Measurements from ENCODE around the gene CRADD. TPM values are rescaled to one million over a fixed set of nuclear protein-coding genes. Genes with fewer than 3 reads are reported as not detected.

CRADD gene
- total and polyA plus RNA-seq, 10 of the 15 experiments (the other 5 are each of a cell fraction or from before 2014, with no cell fraction given), result 7.6 to 15.5 (median 11.7) TPM

DNA sequence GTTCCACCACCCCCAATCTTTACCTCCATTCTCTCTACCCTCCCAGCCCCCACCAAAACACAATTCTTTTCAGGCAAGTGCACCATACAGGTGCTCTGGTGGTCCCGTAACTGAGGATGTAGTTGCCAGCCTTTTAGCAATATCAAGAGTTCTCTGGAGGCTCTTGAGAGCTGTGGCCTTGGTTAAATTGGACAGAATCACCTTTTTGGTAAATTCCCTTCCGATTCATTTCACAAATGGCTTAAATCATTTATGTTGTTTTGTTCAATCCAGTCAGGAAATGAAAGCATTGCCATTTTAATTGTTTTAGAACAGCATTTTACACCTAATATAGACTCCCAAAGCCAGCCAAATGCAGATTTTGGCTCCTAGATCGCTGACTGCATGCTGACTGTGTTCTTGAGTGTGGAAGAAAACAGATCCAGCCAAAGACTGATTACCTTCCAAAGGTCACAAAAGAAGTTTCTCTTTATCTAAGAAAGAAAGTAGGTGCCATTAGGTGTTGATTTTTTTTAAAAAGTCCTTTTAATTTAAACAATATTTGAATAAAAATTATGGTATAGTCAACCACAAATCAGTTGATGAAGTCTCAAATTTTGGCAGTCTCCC, 25.6 kb downstream of the CRADD start (continued):
- TF ChIP-seq, protein P1, sequence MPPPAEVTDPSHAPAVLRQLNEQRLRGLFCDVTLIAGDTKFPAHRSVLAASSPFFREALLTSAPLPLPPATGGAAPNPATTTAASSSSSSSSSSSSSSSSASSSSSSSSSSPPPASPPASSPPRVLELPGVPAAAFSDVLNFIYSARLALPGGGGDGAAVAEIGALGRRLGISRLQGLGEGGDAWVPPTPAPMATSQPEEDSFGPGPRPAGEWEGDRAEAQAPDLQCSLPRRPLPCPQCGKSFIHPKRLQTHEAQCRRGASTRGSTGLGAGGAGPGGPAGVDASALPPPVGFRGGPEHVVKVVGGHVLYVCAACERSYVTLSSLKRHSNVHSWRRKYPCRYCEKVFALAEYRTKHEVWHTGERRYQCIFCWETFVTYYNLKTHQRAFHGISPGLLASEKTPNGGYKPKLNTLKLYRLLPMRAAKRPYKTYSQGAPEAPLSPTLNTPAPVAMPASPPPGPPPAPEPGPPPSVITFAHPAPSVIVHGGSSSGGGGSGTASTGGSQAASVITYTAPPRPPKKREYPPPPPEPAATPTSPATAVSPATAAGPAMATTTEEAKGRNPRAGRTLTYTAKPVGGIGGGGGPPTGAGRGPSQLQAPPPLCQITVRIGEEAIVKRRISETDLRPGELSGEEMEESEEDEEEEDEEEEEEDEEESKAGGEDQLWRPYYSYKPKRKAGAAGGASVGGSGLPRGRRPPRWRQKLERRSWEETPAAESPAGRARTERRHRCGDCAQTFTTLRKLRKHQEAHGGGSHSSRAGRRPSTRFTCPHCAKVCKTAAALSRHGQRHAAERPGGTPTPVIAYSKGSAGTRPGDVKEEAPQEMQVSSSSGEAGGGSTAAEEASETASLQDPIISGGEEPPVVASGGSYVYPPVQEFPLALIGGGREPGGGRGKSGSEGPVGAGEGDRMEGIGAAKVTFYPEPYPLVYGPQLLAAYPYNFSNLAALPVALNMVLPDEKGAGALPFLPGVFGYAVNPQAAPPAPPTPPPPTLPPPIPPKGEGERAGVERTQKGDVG (CRISPR knock-in tag; IDR thresholded peaks at IDR 0.05), result no peak
- no peak for TF ChIP-seq KDM1A (IDR thresholded peaks at IDR 0.05; ENCODE audit: borderline replicate concordance)
- no peak for TF ChIP-seq LARP7 (IDR thresholded peaks at IDR 0.05)
- TF ChIP-seq NFIC (IDR thresholded peaks at IDR 0.05; ENCODE audit: low read depth, low read length), result peak; percentile 58
- TF ChIP-seq, protein P2, sequence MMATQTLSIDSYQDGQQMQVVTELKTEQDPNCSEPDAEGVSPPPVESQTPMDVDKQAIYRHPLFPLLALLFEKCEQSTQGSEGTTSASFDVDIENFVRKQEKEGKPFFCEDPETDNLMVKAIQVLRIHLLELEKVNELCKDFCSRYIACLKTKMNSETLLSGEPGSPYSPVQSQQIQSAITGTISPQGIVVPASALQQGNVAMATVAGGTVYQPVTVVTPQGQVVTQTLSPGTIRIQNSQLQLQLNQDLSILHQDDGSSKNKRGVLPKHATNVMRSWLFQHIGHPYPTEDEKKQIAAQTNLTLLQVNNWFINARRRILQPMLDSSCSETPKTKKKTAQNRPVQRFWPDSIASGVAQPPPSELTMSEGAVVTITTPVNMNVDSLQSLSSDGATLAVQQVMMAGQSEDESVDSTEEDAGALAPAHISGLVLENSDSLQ (IDR thresholded peaks at IDR 0.05), result no peak
- TF ChIP-seq, protein P3, sequence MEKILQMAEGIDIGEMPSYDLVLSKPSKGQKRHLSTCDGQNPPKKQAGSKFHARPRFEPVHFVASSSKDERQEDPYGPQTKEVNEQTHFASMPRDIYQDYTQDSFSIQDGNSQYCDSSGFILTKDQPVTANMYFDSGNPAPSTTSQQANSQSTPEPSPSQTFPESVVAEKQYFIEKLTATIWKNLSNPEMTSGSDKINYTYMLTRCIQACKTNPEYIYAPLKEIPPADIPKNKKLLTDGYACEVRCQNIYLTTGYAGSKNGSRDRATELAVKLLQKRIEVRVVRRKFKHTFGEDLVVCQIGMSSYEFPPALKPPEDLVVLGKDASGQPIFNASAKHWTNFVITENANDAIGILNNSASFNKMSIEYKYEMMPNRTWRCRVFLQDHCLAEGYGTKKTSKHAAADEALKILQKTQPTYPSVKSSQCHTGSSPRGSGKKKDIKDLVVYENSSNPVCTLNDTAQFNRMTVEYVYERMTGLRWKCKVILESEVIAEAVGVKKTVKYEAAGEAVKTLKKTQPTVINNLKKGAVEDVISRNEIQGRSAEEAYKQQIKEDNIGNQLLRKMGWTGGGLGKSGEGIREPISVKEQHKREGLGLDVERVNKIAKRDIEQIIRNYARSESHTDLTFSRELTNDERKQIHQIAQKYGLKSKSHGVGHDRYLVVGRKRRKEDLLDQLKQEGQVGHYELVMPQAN (conservative IDR thresholded peaks at IDR 0.05), result no peak
- TF ChIP-seq MTA2 (IDR thresholded peaks at IDR 0.05; ENCODE audit: low read depth), result no peak

All from GM12878 (cell line).